Measurements from ENCODE around the gene CSNK2B.

- TF ChIP-seq, protein P1, sequence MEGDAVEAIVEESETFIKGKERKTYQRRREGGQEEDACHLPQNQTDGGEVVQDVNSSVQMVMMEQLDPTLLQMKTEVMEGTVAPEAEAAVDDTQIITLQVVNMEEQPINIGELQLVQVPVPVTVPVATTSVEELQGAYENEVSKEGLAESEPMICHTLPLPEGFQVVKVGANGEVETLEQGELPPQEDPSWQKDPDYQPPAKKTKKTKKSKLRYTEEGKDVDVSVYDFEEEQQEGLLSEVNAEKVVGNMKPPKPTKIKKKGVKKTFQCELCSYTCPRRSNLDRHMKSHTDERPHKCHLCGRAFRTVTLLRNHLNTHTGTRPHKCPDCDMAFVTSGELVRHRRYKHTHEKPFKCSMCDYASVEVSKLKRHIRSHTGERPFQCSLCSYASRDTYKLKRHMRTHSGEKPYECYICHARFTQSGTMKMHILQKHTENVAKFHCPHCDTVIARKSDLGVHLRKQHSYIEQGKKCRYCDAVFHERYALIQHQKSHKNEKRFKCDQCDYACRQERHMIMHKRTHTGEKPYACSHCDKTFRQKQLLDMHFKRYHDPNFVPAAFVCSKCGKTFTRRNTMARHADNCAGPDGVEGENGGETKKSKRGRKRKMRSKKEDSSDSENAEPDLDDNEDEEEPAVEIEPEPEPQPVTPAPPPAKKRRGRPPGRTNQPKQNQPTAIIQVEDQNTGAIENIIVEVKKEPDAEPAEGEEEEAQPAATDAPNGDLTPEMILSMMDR (IDR thresholded peaks at IDR 0.05), result no peak
- TF ChIP-seq TCF7L2 (IDR thresholded peaks at IDR 0.05; ENCODE audit: low read depth, low read length) (no peak), SIN3A (IDR thresholded peaks at IDR 0.05; ENCODE audit: borderline replicate concordance, insufficient read depth, low read depth, low read length) (peak; percentile 47; the same call in 1 of the 2 replicates), POLR2AphosphoS5 (IDR thresholded peaks at IDR 0.05; ENCODE audit: low read depth, low read length) (peak; percentile 92)
Measured at GRCh38 chr6:31660381-31661261, 5.3 kb upstream of the CSNK2B start, which contains the start of gene C6orf47.

Data from Panc1 (cell line).